ENCODE results near the gene AKR1C8.

AKR1C8 gene

DNA sequence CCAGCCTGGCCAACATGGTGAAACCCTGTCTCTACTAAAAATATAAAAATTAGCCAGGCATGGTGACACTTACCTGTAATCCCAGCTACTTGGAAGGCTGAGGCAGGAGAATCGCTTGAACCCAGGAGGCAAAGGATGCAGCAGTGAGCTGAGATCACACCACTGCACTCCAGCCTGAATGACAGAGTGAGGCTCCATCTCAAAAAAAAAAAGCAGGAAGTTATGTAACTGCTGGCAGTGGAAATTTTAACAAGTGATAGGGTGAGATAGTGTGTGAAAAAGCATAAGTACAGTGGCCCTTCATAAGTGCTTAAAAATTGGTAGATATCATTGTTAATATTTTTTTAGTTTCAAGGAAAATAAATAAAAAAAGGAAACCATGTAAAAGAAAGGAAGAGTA is 78.4 kb downstream of the AKR1C8 start:
- DNase-seq: no peak

- DNase-seq: no peak
Observed at GRCh38 chr10:5105626-5106025, 79.3 kb downstream of the AKR1C8 start.
